ENCODE results near the gene S100A14. TPM values are rescaled to one million over a fixed set of nuclear protein-coding genes. Genes with fewer than 3 reads are reported as not detected.

Gene S100A14
- total and polyA plus RNA-seq, 2 of the 13 experiments (the other 11 are each of a cell fraction or from before 2014, with no cell fraction given) = 1.4 to 7.7 TPM

DNA sequence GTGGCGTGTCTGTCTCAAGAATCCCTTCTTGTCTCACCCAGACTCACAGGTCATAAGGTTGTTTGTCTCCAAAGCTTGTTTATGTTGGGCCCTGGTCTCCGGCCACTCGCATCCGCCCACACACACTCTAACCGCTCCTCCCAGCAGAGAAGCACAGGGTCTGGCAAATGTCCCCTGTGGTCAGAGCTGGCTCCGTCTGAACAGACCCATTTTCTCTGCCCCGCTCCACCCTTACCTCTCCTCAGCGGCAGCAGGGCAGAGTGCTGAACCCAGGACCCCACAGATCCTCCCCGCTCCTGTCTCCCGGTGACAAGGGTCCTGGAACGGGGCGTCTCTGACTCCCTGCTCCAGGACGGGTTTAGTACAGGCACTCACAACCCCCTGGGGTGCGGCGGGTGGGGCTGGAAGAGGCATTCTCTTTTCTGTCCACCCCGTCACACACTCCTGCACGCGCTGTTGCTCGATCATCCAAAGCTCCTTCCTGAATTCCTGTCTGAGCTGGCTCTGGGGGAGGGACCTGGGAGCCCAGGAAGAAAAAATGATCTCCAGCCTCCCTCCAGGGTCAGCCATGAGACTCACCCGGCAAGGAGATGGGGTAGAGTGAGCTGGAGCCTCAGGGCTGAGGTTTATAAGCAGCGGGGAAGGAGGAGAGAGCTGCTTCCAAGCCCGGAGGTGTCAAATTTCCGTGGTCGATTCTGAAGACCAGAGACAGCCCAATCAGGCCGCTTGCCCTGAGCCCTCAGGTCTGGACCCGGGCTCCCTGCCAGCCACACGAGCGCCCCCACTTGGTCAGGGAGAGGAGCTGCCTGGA, 11.0 kb upstream of the S100A14 start, which contains the start of gene S100A13 (continued):
- TF ChIP-seq PAXIP1 (CRISPR knock-in tag; conservative IDR thresholded peaks at IDR 0.05) = peak; percentile 46
- no peak; the same call in 1 of the 2 replicates for TF ChIP-seq ZNF230 (CRISPR knock-in tag; IDR thresholded peaks at IDR 0.05)
- TF ChIP-seq, protein P1, sequence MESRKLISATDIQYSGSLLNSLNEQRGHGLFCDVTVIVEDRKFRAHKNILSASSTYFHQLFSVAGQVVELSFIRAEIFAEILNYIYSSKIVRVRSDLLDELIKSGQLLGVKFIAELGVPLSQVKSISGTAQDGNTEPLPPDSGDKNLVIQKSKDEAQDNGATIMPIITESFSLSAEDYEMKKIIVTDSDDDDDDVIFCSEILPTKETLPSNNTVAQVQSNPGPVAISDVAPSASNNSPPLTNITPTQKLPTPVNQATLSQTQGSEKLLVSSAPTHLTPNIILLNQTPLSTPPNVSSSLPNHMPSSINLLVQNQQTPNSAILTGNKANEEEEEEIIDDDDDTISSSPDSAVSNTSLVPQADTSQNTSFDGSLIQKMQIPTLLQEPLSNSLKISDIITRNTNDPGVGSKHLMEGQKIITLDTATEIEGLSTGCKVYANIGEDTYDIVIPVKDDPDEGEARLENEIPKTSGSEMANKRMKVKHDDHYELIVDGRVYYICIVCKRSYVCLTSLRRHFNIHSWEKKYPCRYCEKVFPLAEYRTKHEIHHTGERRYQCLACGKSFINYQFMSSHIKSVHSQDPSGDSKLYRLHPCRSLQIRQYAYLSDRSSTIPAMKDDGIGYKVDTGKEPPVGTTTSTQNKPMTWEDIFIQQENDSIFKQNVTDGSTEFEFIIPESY (CRISPR knock-in tag; IDR thresholded peaks at IDR 0.05) = no peak
- TF ChIP-seq ARID2 (CRISPR knock-in tag; IDR thresholded peaks at IDR 0.05; ENCODE audit: borderline replicate concordance) = no peak
- TF ChIP-seq, protein P2, sequence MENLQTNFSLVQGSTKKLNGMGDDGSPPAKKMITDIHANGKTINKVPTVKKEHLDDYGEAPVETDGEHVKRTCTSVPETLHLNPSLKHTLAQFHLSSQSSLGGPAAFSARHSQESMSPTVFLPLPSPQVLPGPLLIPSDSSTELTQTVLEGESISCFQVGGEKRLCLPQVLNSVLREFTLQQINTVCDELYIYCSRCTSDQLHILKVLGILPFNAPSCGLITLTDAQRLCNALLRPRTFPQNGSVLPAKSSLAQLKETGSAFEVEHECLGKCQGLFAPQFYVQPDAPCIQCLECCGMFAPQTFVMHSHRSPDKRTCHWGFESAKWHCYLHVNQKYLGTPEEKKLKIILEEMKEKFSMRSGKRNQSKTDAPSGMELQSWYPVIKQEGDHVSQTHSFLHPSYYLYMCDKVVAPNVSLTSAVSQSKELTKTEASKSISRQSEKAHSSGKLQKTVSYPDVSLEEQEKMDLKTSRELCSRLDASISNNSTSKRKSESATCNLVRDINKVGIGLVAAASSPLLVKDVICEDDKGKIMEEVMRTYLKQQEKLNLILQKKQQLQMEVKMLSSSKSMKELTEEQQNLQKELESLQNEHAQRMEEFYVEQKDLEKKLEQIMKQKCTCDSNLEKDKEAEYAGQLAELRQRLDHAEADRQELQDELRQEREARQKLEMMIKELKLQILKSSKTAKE (CRISPR knock-in tag; IDR thresholded peaks at IDR 0.05; ENCODE audit: borderline replicate concordance) = no peak
- no peak; the same call in 1 of the 2 replicates for TF ChIP-seq ZNF556 (CRISPR knock-in tag; IDR thresholded peaks at IDR 0.05; ENCODE audit: borderline replicate concordance)
- no peak for TF ChIP-seq NR2F2 (IDR thresholded peaks at IDR 0.05; ENCODE audit: borderline replicate concordance, low read depth)
- TF ChIP-seq TSC22D2 (CRISPR knock-in tag; IDR thresholded peaks at IDR 0.05; ENCODE audit: borderline replicate concordance) = peak; percentile 37; the same call in 1 of the 2 replicates
- TF ChIP-seq, protein P3, sequence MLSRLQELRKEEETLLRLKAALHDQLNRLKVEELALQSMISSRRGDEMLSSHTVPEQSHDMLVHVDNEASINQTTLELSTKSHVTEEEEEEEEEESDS (CRISPR knock-in tag; IDR thresholded peaks at IDR 0.05; ENCODE audit: borderline replicate concordance) = no peak
- no peak for TF ChIP-seq EHMT2 (IDR thresholded peaks at IDR 0.05; ENCODE audit: borderline replicate concordance, low read depth, low read length)
- TF ChIP-seq HIC2 (CRISPR knock-in tag; IDR thresholded peaks at IDR 0.05; ENCODE audit: low read depth) = no peak
- TF ChIP-seq FLYWCH1 (CRISPR knock-in tag; IDR thresholded peaks at IDR 0.05) = no peak
- no peak for TF ChIP-seq ZKSCAN5 (CRISPR knock-in tag; IDR thresholded peaks at IDR 0.05)
- peak; percentile 88 for TF ChIP-seq ZNF768 (CRISPR knock-in tag; IDR thresholded peaks at IDR 0.05)
- TF ChIP-seq NAIF1 (CRISPR knock-in tag; IDR thresholded peaks at IDR 0.05; ENCODE audit: borderline replicate concordance) = peak; percentile 79; the same call in 1 of the 2 replicates
- 0 out of 2 replicates have a peak, but pooled peaks have one; percentile 23 for TF ChIP-seq MYPOP (CRISPR knock-in tag; IDR thresholded peaks at IDR 0.05)
- no peak for TF ChIP-seq MBD4 (IDR thresholded peaks at IDR 0.05; ENCODE audit: borderline replicate concordance, low read length)

Measured in HepG2 (cell line).